Measurements from ENCODE around the gene SLC25A10.

SLC25A10 gene

GRCh38 chr17:81685108-81685507 lies 27.0 kb upstream of the SLC25A10 start:
- ATAC-seq (ENCODE audit: low read depth) (peak; percentile 74), DNase-seq (ENCODE audit: low spot score) (peak; percentile 86)
- Histone ChIP-seq H3K4me3 (ENCODE audit: severe bottlenecking) (peak overlapping the region; percentile 88), H3K9me3 (ENCODE audit: severe bottlenecking) (no peaks in the 10 kb centered on the region), H3K27ac (ENCODE audit: poor library complexity, severe bottlenecking) (peak overlapping the region; percentile 89), H3K27me3 (ENCODE audit: insufficient read depth, poor library complexity, severe bottlenecking) (no peaks in the 10 kb centered on the region), H3K4me1 (ENCODE audit: insufficient read depth, poor library complexity, severe bottlenecking) (peaks cover 7% of the 10 kb centered on the region), H3K36me3 (ENCODE audit: low read depth) (peaks cover 47% of the 10 kb centered on the region)
- no peak for TF ChIP-seq CTCF (IDR thresholded peaks at IDR 0.05; ENCODE audit: poor library complexity, severe bottlenecking)

- TF ChIP-seq CTCF (IDR thresholded peaks at IDR 0.05; ENCODE audit: poor library complexity, severe bottlenecking): no peak
These were observed 25.5 kb upstream of the SLC25A10 start for GRCh38 chr17:81686614-81687013.

GRCh38 chr17:81687770-81688541 lies 24.1 kb upstream of the SLC25A10 start:
- Histone ChIP-seq H3K27ac (ENCODE audit: poor library complexity, severe bottlenecking) (no peak overlapping the region), H3K36me3 (ENCODE audit: low read depth) (peaks cover 75% of the 10 kb centered on the region), H3K27me3 (ENCODE audit: insufficient read depth, poor library complexity, severe bottlenecking) (no peaks in the 10 kb centered on the region), H3K9me3 (ENCODE audit: severe bottlenecking) (no peaks in the 10 kb centered on the region), H3K4me3 (ENCODE audit: severe bottlenecking) (no peak overlapping the region), H3K4me1 (ENCODE audit: insufficient read depth, poor library complexity, severe bottlenecking) (peaks cover 7% of the 10 kb centered on the region)
- ATAC-seq (ENCODE audit: low read depth) (no peak), DNase-seq (ENCODE audit: low spot score) (no peak)
- no peak for TF ChIP-seq CTCF (IDR thresholded peaks at IDR 0.05; ENCODE audit: poor library complexity, severe bottlenecking)

More at GRCh38 chr17:81686614-81687013, 25.5 kb upstream of the SLC25A10 start:
- Histone ChIP-seq H3K36me3 (ENCODE audit: low read depth) (peaks cover 62% of the 10 kb centered on the region), H3K4me1 (ENCODE audit: insufficient read depth, poor library complexity, severe bottlenecking) (peaks cover 7% of the 10 kb centered on the region), H3K27me3 (ENCODE audit: insufficient read depth, poor library complexity, severe bottlenecking) (no peaks in the 10 kb centered on the region), H3K9me3 (ENCODE audit: severe bottlenecking) (no peaks in the 10 kb centered on the region), H3K27ac (ENCODE audit: poor library complexity, severe bottlenecking) (no peak overlapping the region), H3K4me3 (ENCODE audit: severe bottlenecking) (no peak overlapping the region)
- DNase-seq (ENCODE audit: low spot score) (no peak), ATAC-seq (ENCODE audit: low read depth) (no peak)

GRCh38 chr17:81688616-81689015 lies 23.5 kb upstream of the SLC25A10 start:
- no peaks in the 10 kb centered on the region for H3K27me3 ChIP-seq (ENCODE audit: insufficient read depth, poor library complexity, severe bottlenecking)
- ATAC-seq (ENCODE audit: low read depth) (no peak), DNase-seq (ENCODE audit: low spot score) (no peak)
- H3K27ac ChIP-seq (ENCODE audit: poor library complexity, severe bottlenecking): no peak overlapping the region
- H3K36me3 ChIP-seq (ENCODE audit: low read depth): peaks cover 82% of the 10 kb centered on the region
- H3K9me3 ChIP-seq (ENCODE audit: severe bottlenecking): no peaks in the 10 kb centered on the region
- no peak for TF ChIP-seq CTCF (IDR thresholded peaks at IDR 0.05; ENCODE audit: poor library complexity, severe bottlenecking)
- no peak overlapping the region for H3K4me3 ChIP-seq (ENCODE audit: severe bottlenecking)
- H3K4me1 ChIP-seq (ENCODE audit: insufficient read depth, poor library complexity, severe bottlenecking): peaks cover 7% of the 10 kb centered on the region

GRCh38 chr17:81690066-81690465 lies 22.0 kb upstream of the SLC25A10 start:
- Histone ChIP-seq H3K4me1 (ENCODE audit: insufficient read depth, poor library complexity, severe bottlenecking) (peaks cover 1% of the 10 kb centered on the region), H3K27ac (ENCODE audit: poor library complexity, severe bottlenecking) (no peak overlapping the region), H3K9me3 (ENCODE audit: severe bottlenecking) (no peaks in the 10 kb centered on the region), H3K4me3 (ENCODE audit: severe bottlenecking) (no peak overlapping the region), H3K27me3 (ENCODE audit: insufficient read depth, poor library complexity, severe bottlenecking) (no peaks in the 10 kb centered on the region), H3K36me3 (ENCODE audit: low read depth) (peaks cover 96% of the 10 kb centered on the region)
- ATAC-seq (ENCODE audit: low read depth): no peak
- no peak for TF ChIP-seq CTCF (IDR thresholded peaks at IDR 0.05; ENCODE audit: poor library complexity, severe bottlenecking)
- DNase-seq (ENCODE audit: low spot score): no peak
